GM18907 (cell line): ENCODE measurements around the gene CDK14.
A peak's percentile ranks its signal among the peaks of the same experiment; 100 is the strongest.

Source experiments
- ATAC-seq: cut with Tn5 transposase; IDR thresholded peaks from one replicate; pipeline ENCODE4 v1.9.1; 2021; ENCODE audit warnings: mild to moderate bottlenecking, moderate library complexity; ENCODE audit not compliant: unreplicated experiment

Gene CDK14

DNA sequence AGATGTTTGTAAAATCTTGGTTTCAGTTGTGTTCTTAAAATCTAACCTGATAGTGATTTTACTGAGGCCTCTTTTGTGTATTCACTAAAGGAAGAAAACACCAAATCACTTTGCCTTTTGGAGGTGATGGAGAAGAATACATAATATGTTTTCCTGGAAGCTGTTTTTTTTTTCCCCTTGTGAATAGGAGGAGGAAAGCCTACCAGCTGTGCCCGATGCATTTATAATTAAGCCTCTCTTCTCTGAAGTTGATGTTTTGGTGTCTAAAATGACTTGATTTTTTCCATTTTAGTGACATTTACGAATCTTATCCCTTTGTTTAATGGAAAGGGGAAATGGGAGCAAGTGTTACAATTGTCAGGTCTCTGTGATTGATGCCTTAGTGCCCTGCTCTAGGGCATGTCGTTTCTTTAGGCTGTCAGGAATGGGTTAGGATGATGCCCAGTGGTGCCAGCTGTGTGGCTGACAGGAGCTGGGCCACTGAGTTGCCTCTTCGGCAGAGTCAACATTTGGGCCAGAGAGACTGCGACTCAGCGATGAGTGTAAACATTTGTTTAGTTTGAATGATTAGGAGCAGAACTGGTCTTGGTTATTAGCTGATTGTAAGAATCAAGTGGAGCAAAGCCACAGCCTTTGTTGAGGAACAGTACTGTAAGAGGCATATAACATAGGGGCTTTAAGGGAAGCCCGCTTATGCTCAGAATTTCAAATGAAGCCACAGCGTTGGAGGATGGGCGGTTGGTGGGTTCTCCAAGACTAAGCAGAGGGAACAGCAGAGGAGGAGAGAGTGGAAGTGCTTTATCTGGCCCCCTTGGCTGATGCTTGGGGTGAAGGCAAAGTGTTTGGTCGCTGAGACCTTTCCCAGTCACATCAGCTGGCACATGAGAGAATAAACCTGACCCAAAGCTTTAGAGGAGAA is 81.6 kb downstream of the CDK14 start:
- ATAC-seq = no peak

DNA sequence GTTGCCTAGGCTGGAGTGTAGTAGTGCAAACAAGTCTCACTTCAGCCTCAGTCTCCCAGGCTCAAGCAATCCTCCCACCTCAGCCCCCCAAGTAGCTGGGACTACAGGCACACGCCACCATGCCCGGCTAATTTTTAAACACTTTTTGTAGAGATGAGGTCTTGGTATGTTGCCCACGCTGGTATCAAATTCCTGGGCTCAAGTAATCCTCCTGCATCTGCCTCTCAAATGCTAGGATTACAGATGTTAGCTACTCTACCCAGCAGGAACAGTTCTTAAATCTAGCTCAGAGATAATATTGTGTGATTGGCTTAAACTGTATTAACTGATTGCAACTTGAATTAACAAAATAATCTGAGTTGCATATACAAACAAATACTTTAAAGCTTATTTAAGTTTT is 82.9 kb downstream of the CDK14 start:
- no peak for ATAC-seq

GRCh38 chr7:90680484-90680883 is 84.4 kb downstream of the CDK14 start:
- ATAC-seq = no peak

DNA sequence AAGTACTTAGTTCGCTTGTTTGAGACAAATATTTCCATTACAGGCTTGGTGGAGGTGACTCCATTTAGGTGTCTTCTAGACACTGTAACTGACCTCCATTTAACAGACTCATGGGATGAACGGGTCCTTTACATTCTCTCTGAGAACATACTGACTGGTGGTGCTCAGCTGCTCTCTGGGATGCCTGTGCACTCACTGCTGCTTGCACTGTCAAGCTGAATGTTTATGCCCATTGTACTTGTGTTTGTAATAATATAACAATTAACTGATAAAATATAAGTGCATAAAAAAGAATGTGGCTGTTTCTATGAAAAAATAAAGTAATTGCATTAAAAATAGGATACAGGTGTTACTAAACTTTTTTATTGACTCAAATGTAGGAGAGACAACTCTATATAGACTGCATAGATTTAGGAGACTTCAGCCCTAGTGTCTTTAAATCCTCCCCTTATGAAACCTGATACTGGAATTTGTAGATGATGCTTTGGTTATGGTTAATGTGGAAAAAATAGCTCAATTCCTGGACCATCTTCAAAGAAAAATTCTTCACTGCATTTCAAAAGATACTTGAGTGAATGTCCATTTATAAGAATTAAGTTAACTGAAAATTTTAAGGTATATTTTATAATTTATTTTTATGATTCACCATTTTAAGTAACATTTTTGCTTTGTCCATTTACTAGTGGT is 85.4 kb downstream of the CDK14 start:
- ATAC-seq = no peak

GRCh38 chr7:90686146-90686545 is 90.0 kb downstream of the CDK14 start:
- ATAC-seq = no peak

- no peak for ATAC-seq
Measured at GRCh38 chr7:90688810-90689209, 92.7 kb downstream of the CDK14 start.

GRCh38 chr7:90689260-90689659 is 93.1 kb downstream of the CDK14 start:
- no peak for ATAC-seq

- ATAC-seq = no peak
Measured at GRCh38 chr7:90690159-90690858, 94.2 kb downstream of the CDK14 start.

GRCh38 chr7:90692396-90692795 is 96.3 kb downstream of the CDK14 start:
- no peak for ATAC-seq

DNA sequence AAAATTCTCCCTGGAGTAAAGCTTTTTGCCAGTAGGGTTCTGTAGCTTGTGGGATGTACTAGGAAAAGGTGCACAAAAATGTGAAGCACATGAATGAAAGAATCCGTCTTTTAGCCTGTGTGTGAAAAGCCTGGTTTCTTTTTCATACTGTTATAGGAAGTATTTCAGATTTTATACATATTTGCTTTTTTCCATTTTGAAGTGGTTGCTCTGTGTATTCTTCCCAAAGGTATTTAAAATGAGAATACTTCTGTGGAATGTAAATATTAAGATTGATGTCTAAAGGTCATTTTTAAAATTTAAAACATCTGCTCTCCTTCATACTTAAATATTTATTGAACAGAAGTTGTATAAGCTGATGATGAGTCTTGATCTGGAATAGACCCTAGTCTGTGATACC is 96.8 kb downstream of the CDK14 start:
- ATAC-seq = no peak

DNA sequence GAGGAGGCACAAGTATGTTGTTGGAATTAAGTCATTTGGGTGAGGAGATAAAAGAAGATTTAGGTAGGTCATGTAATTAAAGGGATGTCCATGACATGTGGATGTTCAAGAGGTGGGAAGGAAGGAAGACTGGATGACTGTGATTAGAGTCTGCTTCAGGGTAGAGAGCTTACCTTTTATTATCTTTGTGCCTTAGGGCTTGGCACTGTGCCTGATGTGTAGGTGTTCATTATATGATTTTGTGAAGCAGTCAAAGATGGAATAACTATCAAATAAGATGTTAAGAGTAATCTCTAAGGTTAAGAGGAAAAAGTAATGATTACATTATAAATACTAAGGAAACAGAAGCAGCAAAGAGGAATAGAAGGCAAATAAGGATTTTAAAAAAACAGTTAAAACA is 97.8 kb downstream of the CDK14 start:
- ATAC-seq = no peak

- no peak for ATAC-seq
Measured at GRCh38 chr7:90698616-90699015, 102.5 kb downstream of the CDK14 start.

- ATAC-seq = peak; percentile 68
Measured at GRCh38 chr7:90701021-90701420, 104.9 kb downstream of the CDK14 start.

DNA sequence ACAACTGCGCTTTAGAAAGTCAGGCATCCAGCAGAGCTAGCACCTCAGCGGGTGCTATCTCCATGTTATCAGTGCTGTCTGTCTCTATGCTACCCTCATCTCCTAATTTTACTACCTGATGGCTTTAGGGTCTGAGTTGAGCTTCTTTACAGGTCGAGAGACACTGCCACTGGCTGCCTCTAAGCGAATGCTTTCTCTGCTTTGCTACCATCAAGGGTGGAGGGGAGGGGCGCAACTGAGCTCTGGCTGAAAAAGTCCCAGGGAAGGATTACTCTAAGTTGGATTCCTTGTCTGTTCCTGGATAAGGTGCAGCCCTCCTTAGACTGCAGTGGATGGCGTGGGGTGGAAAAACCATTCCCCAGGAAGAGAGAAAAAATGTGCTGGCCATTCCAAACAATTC is 105.7 kb downstream of the CDK14 start:
- ATAC-seq = no peak

DNA sequence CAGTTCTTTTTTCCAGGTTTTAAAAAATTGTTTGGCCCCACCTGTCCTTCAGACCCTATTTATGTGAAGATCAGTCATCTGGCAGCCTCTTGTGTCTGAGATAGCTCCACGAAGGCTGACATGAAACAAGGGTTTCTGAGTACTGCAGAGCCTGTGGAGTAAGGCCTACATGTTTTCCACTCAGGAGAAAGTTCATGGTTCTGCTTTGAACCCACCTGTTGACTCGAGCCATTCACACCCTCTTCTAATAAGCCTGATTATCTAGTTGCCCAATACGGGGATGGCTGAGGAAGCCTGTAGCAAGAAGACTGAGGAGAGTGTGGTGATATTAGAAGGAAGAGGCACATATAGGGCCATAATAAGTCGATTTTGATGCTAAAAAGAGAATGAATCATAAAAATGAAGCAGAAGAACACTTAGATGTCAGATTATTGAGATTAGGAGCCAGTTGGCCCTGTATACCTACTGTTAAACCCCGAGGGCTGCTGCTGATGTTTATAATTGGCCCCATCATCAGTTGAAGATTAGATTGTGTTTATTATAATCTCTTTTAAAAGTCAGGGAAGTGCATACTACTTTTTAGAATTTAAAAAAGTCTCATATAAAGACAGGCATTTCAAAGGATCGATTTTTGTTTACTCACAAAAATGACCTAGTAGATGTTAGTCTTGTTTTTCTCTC is 109.4 kb downstream of the CDK14 start:
- ATAC-seq = no peak

- no peak for ATAC-seq
Measured at GRCh38 chr7:90706072-90706716, 110.1 kb downstream of the CDK14 start.

- ATAC-seq = peak; percentile 69
Measured at GRCh38 chr7:90708841-90709317, 112.8 kb downstream of the CDK14 start.

DNA sequence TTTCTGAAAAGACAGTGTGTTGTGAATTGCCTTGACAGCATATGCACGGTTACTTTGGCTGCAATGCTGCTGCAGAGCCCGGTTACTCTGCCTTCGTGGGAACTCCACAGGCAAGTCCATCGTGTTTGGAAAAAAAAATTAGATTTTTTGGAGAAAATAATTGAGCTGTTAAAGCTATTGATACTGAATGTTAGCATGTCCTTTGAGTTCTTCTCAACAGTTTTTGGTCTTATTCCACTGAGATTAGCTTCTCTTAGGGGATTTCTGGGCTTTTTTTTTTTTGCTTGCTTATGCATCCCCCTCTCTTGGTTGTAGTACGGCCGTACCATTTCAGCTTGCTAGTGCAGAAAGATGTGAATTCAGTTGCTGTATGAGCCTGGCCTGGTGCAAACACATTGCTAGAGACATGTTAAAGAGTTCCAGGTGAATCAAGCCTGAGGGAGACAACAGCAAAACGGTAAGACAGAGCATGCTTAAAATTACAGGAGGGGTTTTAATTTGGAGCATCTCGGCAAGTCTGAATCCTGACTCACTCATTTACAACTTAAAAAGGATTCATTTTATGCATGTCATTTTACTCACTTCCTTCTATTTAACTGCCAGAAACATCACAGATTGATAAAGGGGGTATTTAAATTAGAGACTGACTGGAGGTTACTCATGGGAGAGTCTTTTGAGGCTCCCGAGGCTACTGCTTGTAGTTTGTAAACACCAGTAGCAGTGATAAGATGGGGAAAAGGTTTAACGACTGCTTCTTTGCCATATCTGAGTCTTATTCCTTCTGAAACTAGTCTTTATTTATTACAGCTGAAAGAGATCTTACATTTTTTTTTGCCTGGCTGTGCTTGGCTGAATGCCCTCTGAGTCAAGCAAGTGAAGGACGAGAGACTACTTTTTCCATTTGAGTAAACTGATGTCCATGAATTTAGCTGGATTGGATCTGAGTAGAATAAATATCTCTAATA is 113.7 kb downstream of the CDK14 start:
- ATAC-seq = peak; percentile 54

DNA sequence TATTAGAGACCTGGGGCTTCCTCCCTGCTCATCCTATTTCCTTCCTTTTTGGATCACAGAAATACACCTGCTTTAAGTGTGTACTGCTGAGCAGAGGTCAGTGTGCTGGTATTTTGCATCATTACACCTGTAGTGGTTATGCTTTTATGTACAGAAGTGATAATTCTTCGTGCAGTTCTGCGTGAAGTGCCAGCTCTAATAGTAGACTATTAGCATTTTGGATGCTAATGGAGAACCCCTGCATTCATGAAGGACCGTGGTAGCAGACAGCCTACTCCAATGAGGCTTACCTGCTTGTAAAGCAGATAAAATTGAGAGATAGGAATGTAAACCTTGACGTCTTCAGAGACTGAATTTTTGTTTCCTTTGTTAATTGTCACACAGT is 114.3 kb downstream of the CDK14 start:
- ATAC-seq = peak; percentile 10
